ENCODE measurements around the gene KRTAP5-8. TPM values are rescaled to one million over a fixed set of nuclear protein-coding genes. Genes with fewer than 3 reads are reported as not detected.

Gene KRTAP5-8
- total RNA-seq, 1 experiment from 2014 or later = not detected

- no peak overlapping the region for H2AFZ ChIP-seq
- no peaks in the 10 kb centered on the region for H3K79me2 ChIP-seq (ENCODE audit: low read depth)
- H3K4me3 ChIP-seq = no peak overlapping the region
- H3K4me1 ChIP-seq (replicated peaks; ENCODE audit: insufficient read depth) = 0 out of 2 replicates have a peak, but pooled peaks cover 5% of the 10 kb centered on the region
- intact Hi-C loops (cut with micrococcal nuclease; ENCODE audit: unreplicated experiment) = no loop called here
- H4K20me1 ChIP-seq (ENCODE audit: insufficient read depth) = no peaks in the 10 kb centered on the region
- H3K27ac ChIP-seq = no peak overlapping the region
- ChIA-PET CTCF (no interaction called here), POLR2A (ENCODE audit: unreplicated experiment) (no interaction called here)
- H3K4me2 ChIP-seq = no peak overlapping the region
- no peak for DNase-seq
- peaks cover 45% of the 10 kb centered on the region for H3K27me3 ChIP-seq (ENCODE audit: insufficient read depth, low read depth)
- no peaks in the 10 kb centered on the region for H3K9me3 ChIP-seq (ENCODE audit: insufficient read depth, low read depth)
- BruUV-seq (replicated peaks) = no TSS peak
- H3K36me3 ChIP-seq (ENCODE audit: low read depth) = no peaks in the 10 kb centered on the region
- H3K9me2 ChIP-seq (ENCODE audit: insufficient read depth) = no peaks in the 10 kb centered on the region
- TF ChIP-seq EZH2 (IDR thresholded peaks at IDR 0.05; ENCODE audit: low read depth) = no peak
- TF ChIP-seq CTCF (conservative IDR thresholded peaks at IDR 0.05) = no peak
- H3F3A ChIP-seq (ENCODE audit: insufficient read depth, low read depth) = no peaks in the 10 kb centered on the region
Observed at GRCh38 chr11:71545405-71545966, 7.7 kb downstream of the KRTAP5-8 start.

GRCh38 chr11:71548120-71548519, 10.3 kb downstream of the KRTAP5-8 start, which contains the start of gene KRTAP5-9:
TSS of gene KRTAP5-9 (plus strand) at chr11:71548420. CDS start at chr11:71548658, 238 bp downstream.
- TF ChIP-seq EZH2 (IDR thresholded peaks at IDR 0.05; ENCODE audit: low read depth) = no peak
- no peak for TF ChIP-seq CTCF (conservative IDR thresholded peaks at IDR 0.05)
- Histone ChIP-seq H3K4me3 (no peak within 1 kb of the TSS), H2AFZ (no peak within 1 kb of the TSS), H4K20me1 (ENCODE audit: insufficient read depth) (no peaks in the 10 kb centered on the region), H3K27me3 (ENCODE audit: insufficient read depth, low read depth) (peaks cover 45% of the 10 kb centered on the region), H3K9me2 (ENCODE audit: insufficient read depth) (no peaks in the 10 kb centered on the region), H3K79me2 (ENCODE audit: low read depth) (no peaks in the 10 kb centered on the region), H3K4me2 (no peak within 1 kb of the TSS), H3K36me3 (ENCODE audit: low read depth) (no peaks in the 10 kb centered on the region), H3F3A (ENCODE audit: insufficient read depth, low read depth) (no peaks in the 10 kb centered on the region), H3K4me1 (replicated peaks; ENCODE audit: insufficient read depth) (0 out of 2 replicates have a peak, but pooled peaks cover 5% of the 10 kb centered on the region), H3K27ac (no peak within 1 kb of the TSS), H3K9me3 (ENCODE audit: insufficient read depth, low read depth) (no peaks in the 10 kb centered on the region)
- DNase-seq = no peak
- POLR2A ChIA-PET (ENCODE audit: unreplicated experiment) = no interaction called here
- CTCF ChIA-PET = no interaction called here
- intact Hi-C loops (cut with micrococcal nuclease; ENCODE audit: unreplicated experiment) = no loop called here
- BruUV-seq (replicated peaks) = no TSS peak

- Histone ChIP-seq H2AFZ (no peak overlapping the region), H3K4me1 (replicated peaks; ENCODE audit: insufficient read depth) (0 out of 2 replicates have a peak, but pooled peaks cover 1% of the 10 kb centered on the region), H3K9me2 (ENCODE audit: insufficient read depth) (no peaks in the 10 kb centered on the region), H3K27me3 (ENCODE audit: insufficient read depth, low read depth) (peaks cover 45% of the 10 kb centered on the region), H4K20me1 (ENCODE audit: insufficient read depth) (no peaks in the 10 kb centered on the region), H3K9me3 (ENCODE audit: insufficient read depth, low read depth) (no peaks in the 10 kb centered on the region), H3K4me3 (no peak overlapping the region), H3K79me2 (ENCODE audit: low read depth) (no peaks in the 10 kb centered on the region), H3K4me2 (no peak overlapping the region), H3F3A (ENCODE audit: insufficient read depth, low read depth) (no peaks in the 10 kb centered on the region), H3K27ac (no peak overlapping the region), H3K36me3 (ENCODE audit: low read depth) (no peaks in the 10 kb centered on the region)
- no peak for DNase-seq
- POLR2A ChIA-PET (ENCODE audit: unreplicated experiment) = no interaction called here
- intact Hi-C loops (cut with micrococcal nuclease; ENCODE audit: unreplicated experiment) = no loop called here
- no peak for TF ChIP-seq EZH2 (IDR thresholded peaks at IDR 0.05; ENCODE audit: low read depth)
- no peak for TF ChIP-seq CTCF (conservative IDR thresholded peaks at IDR 0.05)
- BruUV-seq (replicated peaks) = no TSS peak
- CTCF ChIA-PET = no interaction called here
Observed at GRCh38 chr11:71548716-71549151, 10.9 kb downstream of the KRTAP5-8 start.

All from PC-9 (cell line).